Measurements from ENCODE around the gene TCF7L1.

The TCF7L1 gene

GRCh38 chr2:85263591-85263990 is 130.4 kb downstream of the TCF7L1 start:
- no peak overlapping the region for H3K4me3 Mint-ChIP-seq
- no peak for DNase-seq (ENCODE audit: low spot score in 2 of 2)
- H3K27ac Mint-ChIP-seq (ENCODE audit: low read depth) = no peak overlapping the region
- H3K9me3 Mint-ChIP-seq = no peaks in the 10 kb centered on the region
- H3K27me3 Mint-ChIP-seq = peaks cover 19% of the 10 kb centered on the region
- ATAC-seq (replicated peaks; ENCODE audit: extremely low read depth, poor library complexity, severe bottlenecking) = no peak
- H3K4me1 Mint-ChIP-seq = no peaks in the 10 kb centered on the region
- peaks cover 2% of the 10 kb centered on the region for H3K36me3 Mint-ChIP-seq (ENCODE audit: insufficient read depth)

GRCh38 chr2:85264471-85264870 is 131.3 kb downstream of the TCF7L1 start:
- no peak overlapping the region for H3K4me3 Mint-ChIP-seq
- H3K9me3 Mint-ChIP-seq = no peaks in the 10 kb centered on the region
- H3K27ac Mint-ChIP-seq (ENCODE audit: low read depth) = no peak overlapping the region
- H3K36me3 Mint-ChIP-seq (ENCODE audit: insufficient read depth) = peaks cover 2% of the 10 kb centered on the region
- H3K27me3 Mint-ChIP-seq = peaks cover 19% of the 10 kb centered on the region
- no peaks in the 10 kb centered on the region for H3K4me1 Mint-ChIP-seq
- ATAC-seq (replicated peaks; ENCODE audit: extremely low read depth, poor library complexity, severe bottlenecking) (no peak), DNase-seq (ENCODE audit: low spot score in 2 of 2) (no peak)

- H3K9me3 Mint-ChIP-seq = no peaks in the 10 kb centered on the region
- peaks cover 2% of the 10 kb centered on the region for H3K36me3 Mint-ChIP-seq (ENCODE audit: insufficient read depth)
- H3K4me3 Mint-ChIP-seq = no peak overlapping the region
- ATAC-seq (replicated peaks; ENCODE audit: extremely low read depth, poor library complexity, severe bottlenecking) (no peak), DNase-seq (ENCODE audit: low spot score in 2 of 2) (no peak)
- no peak overlapping the region for H3K27ac Mint-ChIP-seq (ENCODE audit: low read depth)
- H3K4me1 Mint-ChIP-seq = no peaks in the 10 kb centered on the region
- peaks cover 20% of the 10 kb centered on the region for H3K27me3 Mint-ChIP-seq
Measured at GRCh38 chr2:85265304-85265703, 132.1 kb downstream of the TCF7L1 start.

GRCh38 chr2:85266146-85267041 is 133.2 kb downstream of the TCF7L1 start:
- no peak overlapping the region for H3K4me3 Mint-ChIP-seq
- no peaks in the 10 kb centered on the region for H3K4me1 Mint-ChIP-seq
- H3K36me3 Mint-ChIP-seq (ENCODE audit: insufficient read depth) = peaks cover 2% of the 10 kb centered on the region
- peaks cover 30% of the 10 kb centered on the region for H3K27me3 Mint-ChIP-seq
- ATAC-seq (replicated peaks; ENCODE audit: extremely low read depth, poor library complexity, severe bottlenecking) = no peak
- peak; percentile 27 to 47 for DNase-seq (ENCODE audit: low spot score in 2 of 2)
- H3K27ac Mint-ChIP-seq (ENCODE audit: low read depth) = no peak overlapping the region
- no peaks in the 10 kb centered on the region for H3K9me3 Mint-ChIP-seq

GRCh38 chr2:85269959-85270358 is 136.8 kb downstream of the TCF7L1 start:
- no peak overlapping the region for H3K4me3 Mint-ChIP-seq
- DNase-seq (ENCODE audit: low spot score in 2 of 2) = no peak

GRCh38 chr2:85272357-85272756 is 139.2 kb downstream of the TCF7L1 start:
- H3K27me3 Mint-ChIP-seq = peaks cover 63% of the 10 kb centered on the region
- no peaks in the 10 kb centered on the region for H3K4me1 Mint-ChIP-seq
- H3K4me3 Mint-ChIP-seq = no peak overlapping the region
- no peaks in the 10 kb centered on the region for H3K36me3 Mint-ChIP-seq (ENCODE audit: insufficient read depth)
- DNase-seq (ENCODE audit: low spot score in 2 of 2) (no peak), ATAC-seq (replicated peaks; ENCODE audit: extremely low read depth, poor library complexity, severe bottlenecking) (no peak)
- H3K27ac Mint-ChIP-seq (ENCODE audit: low read depth) = no peak overlapping the region
- H3K9me3 Mint-ChIP-seq = no peaks in the 10 kb centered on the region

More at GRCh38 chr2:85269959-85270358, 136.8 kb downstream of the TCF7L1 start:
- no peak for ATAC-seq (replicated peaks; ENCODE audit: extremely low read depth, poor library complexity, severe bottlenecking)
- Mint-ChIP-seq H3K36me3 (ENCODE audit: insufficient read depth) (peaks cover 2% of the 10 kb centered on the region), H3K27me3 (peaks cover 41% of the 10 kb centered on the region), H3K27ac (ENCODE audit: low read depth) (no peak overlapping the region), H3K4me1 (no peaks in the 10 kb centered on the region), H3K9me3 (no peaks in the 10 kb centered on the region)

- Mint-ChIP-seq H3K27ac (ENCODE audit: low read depth) (no peak overlapping the region), H3K4me3 (no peak overlapping the region), H3K4me1 (no peaks in the 10 kb centered on the region), H3K27me3 (peaks cover 64% of the 10 kb centered on the region), H3K9me3 (no peaks in the 10 kb centered on the region), H3K36me3 (ENCODE audit: insufficient read depth) (no peaks in the 10 kb centered on the region)
- ATAC-seq (replicated peaks; ENCODE audit: extremely low read depth, poor library complexity, severe bottlenecking) (no peak), DNase-seq (ENCODE audit: low spot score in 2 of 2) (no peak)
Measured at GRCh38 chr2:85273738-85274731, 140.8 kb downstream of the TCF7L1 start.

- H3K27ac Mint-ChIP-seq (ENCODE audit: low read depth) = no peak overlapping the region
- H3K27me3 Mint-ChIP-seq = peaks cover 56% of the 10 kb centered on the region
- H3K36me3 Mint-ChIP-seq (ENCODE audit: insufficient read depth) = no peaks in the 10 kb centered on the region
- DNase-seq (ENCODE audit: low spot score in 2 of 2) (no peak), ATAC-seq (replicated peaks; ENCODE audit: extremely low read depth, poor library complexity, severe bottlenecking) (no peak)
- H3K4me1 Mint-ChIP-seq = no peaks in the 10 kb centered on the region
- H3K9me3 Mint-ChIP-seq = no peaks in the 10 kb centered on the region
- H3K4me3 Mint-ChIP-seq = no peak overlapping the region
Measured at GRCh38 chr2:85275984-85276540, 142.9 kb downstream of the TCF7L1 start.

GRCh38 chr2:85276571-85277118 is 143.5 kb downstream of the TCF7L1 start:
- H3K4me1 Mint-ChIP-seq = no peaks in the 10 kb centered on the region
- no peak for ATAC-seq (replicated peaks; ENCODE audit: extremely low read depth, poor library complexity, severe bottlenecking)
- H3K27me3 Mint-ChIP-seq = peaks cover 50% of the 10 kb centered on the region
- no peak for DNase-seq (ENCODE audit: low spot score in 2 of 2)
- no peak overlapping the region for H3K4me3 Mint-ChIP-seq
- no peak overlapping the region for H3K27ac Mint-ChIP-seq (ENCODE audit: low read depth)
- H3K9me3 Mint-ChIP-seq = no peaks in the 10 kb centered on the region
- no peaks in the 10 kb centered on the region for H3K36me3 Mint-ChIP-seq (ENCODE audit: insufficient read depth)

- DNase-seq (ENCODE audit: low spot score in 2 of 2) = no peak
- no peaks in the 10 kb centered on the region for H3K9me3 Mint-ChIP-seq
- peaks cover 41% of the 10 kb centered on the region for H3K27me3 Mint-ChIP-seq
- ATAC-seq (replicated peaks; ENCODE audit: extremely low read depth, poor library complexity, severe bottlenecking) = no peak
- no peak overlapping the region for H3K4me3 Mint-ChIP-seq
- H3K36me3 Mint-ChIP-seq (ENCODE audit: insufficient read depth) = no peaks in the 10 kb centered on the region
- H3K27ac Mint-ChIP-seq (ENCODE audit: low read depth) = no peak overlapping the region
- H3K4me1 Mint-ChIP-seq = no peaks in the 10 kb centered on the region
Measured at GRCh38 chr2:85277416-85278158, 144.4 kb downstream of the TCF7L1 start.

- ATAC-seq (replicated peaks; ENCODE audit: extremely low read depth, poor library complexity, severe bottlenecking) (no peak), DNase-seq (ENCODE audit: low spot score in 2 of 2) (no peak)
- no peaks in the 10 kb centered on the region for H3K9me3 Mint-ChIP-seq
- no peaks in the 10 kb centered on the region for H3K4me1 Mint-ChIP-seq
- H3K36me3 Mint-ChIP-seq (ENCODE audit: insufficient read depth) = no peaks in the 10 kb centered on the region
- H3K27ac Mint-ChIP-seq (ENCODE audit: low read depth) = no peak overlapping the region
- peaks cover 33% of the 10 kb centered on the region for H3K27me3 Mint-ChIP-seq
- no peak overlapping the region for H3K4me3 Mint-ChIP-seq
Measured at GRCh38 chr2:85278361-85278760, 145.2 kb downstream of the TCF7L1 start.

GRCh38 chr2:85281553-85281952 is 148.4 kb downstream of the TCF7L1 start:
- no peak overlapping the region for H3K4me3 Mint-ChIP-seq

More at GRCh38 chr2:85281553-85281952, 148.4 kb downstream of the TCF7L1 start:
- DNase-seq (ENCODE audit: low spot score in 2 of 2) (no peak), ATAC-seq (replicated peaks; ENCODE audit: extremely low read depth, poor library complexity, severe bottlenecking) (no peak)
- Mint-ChIP-seq H3K27me3 (peaks cover 9% of the 10 kb centered on the region), H3K36me3 (ENCODE audit: insufficient read depth) (no peaks in the 10 kb centered on the region), H3K27ac (ENCODE audit: low read depth) (no peak overlapping the region), H3K4me1 (peaks cover 7% of the 10 kb centered on the region), H3K9me3 (no peaks in the 10 kb centered on the region)

Data from central memory CD8-positive, alpha-beta T cell (primary cell).